Fibroblast of skin of scalp (primary cell): Measurements from ENCODE around the gene FAM193B.

ENCODE experiments used
- DNase-seq: peaks from one replicate; pipeline ENCODE4 v3.0.0-alpha.2; 2013

FAM193B gene

DNA sequence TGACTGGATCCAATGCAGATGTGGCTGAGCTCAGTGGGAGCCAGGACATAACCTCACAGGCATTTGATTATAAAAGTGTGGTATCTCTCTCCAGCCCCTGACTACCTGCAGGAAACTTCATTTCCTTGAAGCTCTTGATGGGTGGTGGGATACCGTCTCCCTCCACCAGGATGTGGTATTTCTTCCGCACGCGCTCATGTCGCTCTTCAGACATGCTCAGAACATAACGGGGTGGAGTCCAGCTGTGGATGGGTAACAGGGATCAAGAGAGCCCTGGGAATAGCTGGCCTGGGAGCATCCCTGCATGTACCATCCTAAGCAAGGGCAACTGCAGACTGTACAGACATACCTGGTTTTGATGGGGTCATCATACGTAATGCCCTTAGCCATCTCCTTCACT lies 38.8 kb downstream of the FAM193B start:
- DNase-seq: no peak

DNA sequence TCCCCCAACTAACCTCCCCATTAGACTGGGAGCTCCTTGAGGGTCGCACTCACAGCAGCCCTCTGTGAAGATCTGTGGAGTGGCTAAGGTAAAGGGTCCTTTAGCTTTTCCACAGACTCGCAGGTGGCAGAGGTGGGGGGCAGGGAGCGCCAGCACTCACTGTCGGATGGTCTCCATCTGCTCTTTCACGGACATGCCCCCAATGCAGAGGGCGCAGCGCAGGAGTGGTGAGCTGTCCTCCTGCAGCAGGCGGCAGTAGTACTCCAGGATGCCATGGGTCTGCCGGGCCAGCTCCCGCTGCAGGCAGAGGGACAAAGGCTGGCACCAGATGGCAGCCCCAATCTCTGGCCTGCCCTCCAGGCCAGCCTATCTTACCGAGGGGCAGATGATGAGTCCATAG lies 39.8 kb downstream of the FAM193B start:
- no peak for DNase-seq

DNA sequence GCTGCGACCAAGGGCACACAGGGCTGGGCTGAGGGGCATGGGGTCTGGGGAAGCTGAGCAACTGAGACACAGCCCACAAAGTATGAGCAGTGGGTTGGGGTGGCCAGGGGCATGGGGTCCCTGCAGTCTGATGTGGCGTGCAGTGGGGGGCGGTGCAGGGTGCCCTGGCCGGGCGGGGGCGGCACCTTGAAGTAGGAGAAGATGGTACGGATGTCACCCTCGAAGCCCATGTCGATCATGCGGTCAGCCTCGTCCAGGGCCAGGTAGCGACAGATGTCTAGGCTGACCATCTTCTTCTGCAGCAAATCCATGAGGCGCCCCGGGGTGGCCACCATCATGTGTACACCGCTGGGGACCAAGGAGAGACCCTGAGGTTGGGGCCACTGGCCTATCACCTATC lies 40.9 kb downstream of the FAM193B start:
- DNase-seq: no peak

DNA sequence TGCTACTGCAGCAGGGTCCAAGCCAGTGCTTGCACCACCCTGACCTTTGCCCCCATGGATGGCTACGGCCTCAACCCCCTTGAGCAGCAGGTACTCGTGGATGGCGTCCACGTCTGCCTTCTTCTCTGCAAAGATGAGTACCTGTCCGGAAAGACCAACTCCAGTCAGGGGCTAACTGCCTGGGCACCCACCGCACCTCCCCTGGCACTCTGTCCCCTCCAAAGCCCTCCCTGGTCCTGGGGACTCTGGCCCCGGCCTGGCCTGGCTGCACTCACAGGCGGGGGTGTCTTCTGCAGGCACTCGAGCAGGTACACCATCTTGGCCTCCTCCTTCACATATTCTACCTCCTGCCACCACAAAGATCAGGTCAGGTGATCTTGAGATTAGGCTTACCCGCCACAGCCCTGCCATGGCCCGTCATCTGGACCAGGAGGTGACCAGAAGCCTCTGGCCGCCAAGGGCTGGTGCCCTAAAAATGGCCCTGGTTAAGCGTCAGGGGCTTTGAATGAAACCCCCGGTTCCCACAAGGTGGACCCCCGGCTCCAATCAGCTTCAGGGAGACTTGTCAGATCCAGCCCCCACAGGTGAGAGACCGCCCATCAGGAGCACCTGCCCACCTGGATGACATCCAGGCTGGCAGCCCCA lies 41.5 kb downstream of the FAM193B start:
- no peak for DNase-seq

DNA sequence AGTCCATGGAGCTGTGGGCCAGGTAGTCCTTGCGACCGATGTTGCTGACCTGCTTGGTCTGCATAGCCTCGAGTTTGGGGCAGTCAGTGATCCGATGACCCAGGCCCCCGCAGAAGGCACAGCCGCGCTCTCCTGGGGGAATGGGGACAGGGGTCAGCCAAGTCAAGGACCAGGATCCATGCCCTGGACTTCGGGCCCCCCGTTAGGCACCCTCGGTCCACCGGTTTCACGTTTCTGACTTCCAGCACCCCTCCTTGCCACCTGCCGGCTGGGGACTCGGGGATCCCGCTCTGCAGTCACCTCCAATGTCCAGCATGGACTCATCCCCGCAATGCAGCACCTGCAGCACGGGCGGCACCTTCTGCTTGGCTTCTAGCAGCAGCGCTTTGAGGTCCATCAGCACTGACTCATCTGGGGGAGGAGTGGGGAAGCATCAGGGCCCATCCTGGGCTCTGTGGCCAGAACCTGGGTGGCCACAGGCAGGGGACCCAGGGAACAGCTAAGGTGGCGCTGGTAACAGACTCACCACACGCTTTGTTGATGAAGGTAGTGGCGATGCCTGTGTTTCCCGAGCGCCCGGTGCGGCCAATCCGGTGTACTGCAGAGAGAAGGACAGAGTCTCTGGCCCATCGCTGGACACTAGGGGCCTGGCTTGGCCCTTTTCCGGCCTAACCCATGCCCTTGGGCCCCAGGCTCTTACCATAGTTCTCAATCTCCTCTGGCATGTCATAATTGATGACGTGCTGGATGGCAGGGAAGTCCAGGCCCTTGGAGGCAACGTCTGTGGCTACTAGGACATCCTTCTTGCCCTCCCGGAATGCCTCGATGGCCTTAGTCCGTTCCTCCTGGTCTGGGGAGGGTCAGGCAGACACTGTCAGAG lies 42.3 kb downstream of the FAM193B start:
- DNase-seq: no peak

DNA sequence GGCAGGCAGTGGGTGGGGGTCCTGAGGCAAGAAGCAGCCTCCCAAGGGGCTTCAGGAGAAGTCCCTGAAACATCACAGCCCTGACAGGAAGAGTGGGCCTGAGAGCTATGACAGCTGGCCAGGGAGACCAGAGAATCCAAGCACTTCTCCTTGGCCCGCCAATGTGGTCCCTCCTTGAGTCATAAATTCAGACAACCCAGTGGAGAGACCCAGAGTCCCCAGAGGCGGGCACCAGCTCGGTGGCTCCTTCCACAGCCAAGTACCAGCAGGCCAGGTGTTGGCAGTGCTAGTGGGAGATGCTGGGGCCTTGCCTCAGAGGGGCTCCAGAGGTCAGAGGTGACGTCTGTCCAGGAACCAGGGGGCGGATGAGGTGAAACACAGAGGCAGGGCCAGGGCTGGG lies 43.2 kb downstream of the FAM193B start:
- DNase-seq: no peak

DNA sequence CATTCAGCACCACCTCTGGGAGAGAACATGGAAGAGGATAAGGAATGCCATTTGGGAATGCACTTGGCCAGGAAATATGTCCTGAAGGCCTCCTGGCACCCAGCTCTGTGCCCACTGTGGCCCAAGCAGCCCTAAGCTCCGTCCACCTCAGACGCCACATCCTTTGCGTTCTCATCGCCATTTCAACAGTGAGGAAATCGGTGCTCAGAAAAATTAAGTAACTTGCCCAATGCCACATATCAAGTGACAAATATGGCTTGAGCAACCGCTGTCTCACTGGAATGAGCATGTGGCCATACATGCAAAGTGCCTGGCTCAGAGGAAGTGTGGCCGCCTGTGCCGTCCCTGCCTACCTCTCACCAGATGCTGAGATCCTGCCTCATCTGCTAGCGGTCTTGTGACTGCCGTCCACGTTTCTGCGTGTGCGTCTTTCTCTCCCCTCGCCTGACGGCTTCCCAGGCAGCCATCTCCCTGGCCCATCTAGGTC lies 43.8 kb downstream of the FAM193B start:
- no peak for DNase-seq

DNA sequence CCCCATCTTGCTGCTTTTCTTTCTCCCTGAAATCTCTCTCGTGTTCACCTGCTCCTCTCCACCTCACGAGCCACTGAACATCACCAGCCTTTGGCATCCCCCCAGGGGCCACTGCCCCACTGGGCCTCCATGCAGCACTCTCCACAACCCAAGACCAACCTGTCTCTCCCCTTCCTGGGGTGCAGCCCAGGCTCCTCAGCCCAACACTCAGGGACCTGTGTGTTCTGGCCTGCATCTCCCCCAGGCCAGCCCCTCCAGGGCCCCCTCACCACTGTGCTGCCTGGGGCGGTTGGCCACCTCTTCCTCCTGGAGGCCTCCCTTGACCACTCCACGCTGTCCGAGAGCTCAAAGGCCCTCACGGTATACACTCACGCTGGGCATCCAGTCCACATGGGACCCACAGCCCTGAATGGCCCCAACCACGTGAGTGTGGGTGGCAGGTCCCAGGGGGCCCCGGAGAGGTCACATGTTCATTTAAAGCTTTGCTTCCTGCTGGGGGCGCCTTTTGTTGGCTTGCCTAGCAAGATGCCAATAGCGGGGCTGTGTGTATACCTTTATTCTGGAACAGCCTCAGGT lies 44.3 kb downstream of the FAM193B start:
- no peak for DNase-seq

DNA sequence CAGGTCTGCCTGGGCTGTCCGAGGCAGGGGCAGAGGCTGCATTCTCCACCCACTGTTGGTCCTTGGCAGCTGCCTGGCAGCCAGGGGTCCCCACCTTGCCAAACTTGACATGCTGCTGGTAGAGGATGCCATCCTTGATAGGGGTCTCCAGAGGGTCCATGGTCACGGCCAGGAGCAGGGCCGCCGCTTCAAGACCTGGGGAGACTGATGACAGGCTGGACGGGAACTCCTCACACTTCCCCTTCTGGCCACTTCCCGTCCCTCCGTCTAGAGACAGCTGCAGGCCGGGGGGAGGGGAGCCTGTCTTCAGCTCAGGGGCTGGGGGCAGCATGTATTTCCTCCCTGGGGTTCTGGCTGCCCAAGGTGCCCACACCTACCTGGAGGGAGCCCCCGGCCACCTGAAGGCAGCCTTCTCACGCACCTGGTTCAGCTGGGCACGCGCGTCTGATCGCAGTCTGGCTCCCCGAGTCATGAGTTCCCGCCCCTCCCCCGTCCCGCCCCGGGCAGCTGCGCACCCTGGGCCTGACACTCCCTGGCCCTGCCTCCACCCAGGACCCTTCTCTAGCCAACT lies 44.9 kb downstream of the FAM193B start, which contains the start of gene DOK3:
Gene DOK3, minus strand, starts transcription at position 446 of the 571 bp plus-strand sequence. Its CDS starts 286 bp downstream, at position 160.
- no peak for DNase-seq

DNA sequence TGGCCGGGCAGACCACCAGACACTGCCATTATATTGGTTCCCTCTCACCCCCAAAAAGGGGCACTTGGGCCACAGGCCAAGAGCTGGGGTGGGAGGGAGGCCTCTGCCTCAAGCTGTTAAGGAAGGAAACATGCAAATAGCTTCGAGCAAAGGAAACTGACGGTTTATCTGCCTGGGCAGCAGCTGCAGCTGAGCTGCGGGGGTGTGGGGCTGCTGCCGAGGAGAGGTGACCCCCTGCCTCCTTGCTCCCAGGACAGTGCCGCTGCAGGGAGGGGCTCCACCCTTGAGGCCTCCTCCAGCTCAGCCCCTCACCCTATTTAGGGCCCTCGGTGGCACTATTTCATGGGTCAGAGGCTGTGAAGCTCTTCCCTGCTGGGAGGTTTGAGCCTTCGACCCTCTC lies 45.5 kb downstream of the FAM193B start:
- no peak for DNase-seq

DNA sequence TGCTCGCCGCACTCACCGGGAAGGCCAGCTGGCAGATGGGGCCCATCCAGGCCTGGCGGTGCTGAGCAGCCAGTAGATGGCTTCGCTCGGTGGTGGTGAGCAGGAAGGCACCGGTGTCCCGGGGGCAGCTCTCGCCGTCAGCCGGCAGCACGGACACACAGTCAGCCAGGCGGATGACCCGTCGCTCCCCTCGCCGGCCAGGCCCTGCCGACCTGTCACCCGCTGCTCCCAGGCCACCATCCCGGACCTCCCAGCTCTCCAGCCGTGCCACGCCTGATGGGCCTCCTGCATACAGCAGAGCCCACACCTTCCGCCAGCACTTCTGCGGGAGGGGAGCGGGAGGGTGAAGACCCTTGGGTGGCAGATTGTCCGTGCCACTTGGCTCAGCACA lies 46.1 kb downstream of the FAM193B start:
- no peak for DNase-seq

DNA sequence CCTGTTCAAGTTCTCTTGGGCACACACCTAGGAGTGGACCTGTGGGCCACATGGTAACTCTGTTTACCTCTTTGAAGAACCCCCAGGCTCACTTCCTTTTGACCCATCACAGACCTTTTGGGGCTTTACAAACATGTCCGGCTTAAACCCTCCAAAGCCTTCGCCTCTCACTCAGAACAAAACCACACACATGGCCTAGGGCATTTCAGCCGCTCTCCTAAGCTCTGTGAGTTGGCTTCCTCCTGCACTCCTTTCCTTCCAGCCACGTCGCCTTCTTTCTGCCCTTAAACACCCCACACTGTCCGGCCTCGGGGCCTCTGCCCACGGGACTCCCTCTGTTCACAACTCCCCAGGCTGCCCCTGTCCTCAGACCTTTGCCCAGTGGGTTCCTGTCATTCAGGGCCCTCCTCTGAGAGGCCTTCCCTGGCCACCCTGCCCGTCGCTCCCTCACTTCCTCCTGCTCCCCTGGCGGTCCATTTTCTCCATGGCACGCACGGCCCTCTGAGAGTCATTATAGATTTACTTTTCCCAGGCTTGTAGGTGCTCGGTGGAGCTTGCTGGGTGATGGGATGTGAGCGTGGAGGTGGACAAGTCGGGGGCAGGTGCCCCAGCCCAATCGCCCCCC lies 46.7 kb downstream of the FAM193B start:
- DNase-seq: no peak

DNA sequence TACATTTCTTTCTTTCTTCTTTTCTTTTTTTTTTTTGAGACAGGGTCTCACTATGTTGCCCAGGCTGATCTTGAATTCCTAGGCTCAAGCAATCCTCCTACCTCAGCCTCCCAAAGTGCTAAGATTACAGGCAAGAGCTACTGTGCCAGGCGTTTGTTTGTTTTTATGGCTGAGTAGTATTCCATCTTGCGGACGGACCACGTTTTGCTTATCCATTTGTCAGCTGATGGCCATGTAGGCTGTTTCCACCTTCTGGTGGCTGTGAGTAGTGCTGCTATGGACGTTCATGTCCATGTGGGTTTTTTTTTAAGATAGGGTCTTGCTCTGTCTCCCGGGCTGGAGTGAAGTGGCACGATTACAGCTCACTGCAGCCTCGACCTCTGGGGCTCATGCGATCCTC lies 47.2 kb downstream of the FAM193B start:
- DNase-seq: no peak

DNA sequence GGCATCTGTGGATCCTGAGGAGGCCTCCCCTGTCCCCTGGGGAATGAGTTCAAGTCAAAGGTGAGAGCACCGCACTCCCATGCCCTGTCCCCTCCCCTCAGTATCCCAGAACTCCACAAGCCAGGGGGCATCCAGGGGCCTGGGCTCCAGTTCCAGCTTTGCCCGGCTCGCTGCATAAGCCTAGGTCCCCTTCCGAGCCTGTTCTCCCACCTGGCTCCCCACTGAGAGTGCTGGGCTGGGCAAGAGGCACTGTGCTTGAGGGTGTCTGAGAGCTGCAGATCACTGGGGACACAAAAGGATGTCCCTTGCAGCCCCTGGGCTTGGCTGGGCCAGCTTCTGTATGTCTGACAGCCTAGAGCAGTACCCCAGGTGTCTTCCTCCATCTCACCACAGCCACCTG lies 49.3 kb downstream of the FAM193B start:
- DNase-seq: no peak

DNA sequence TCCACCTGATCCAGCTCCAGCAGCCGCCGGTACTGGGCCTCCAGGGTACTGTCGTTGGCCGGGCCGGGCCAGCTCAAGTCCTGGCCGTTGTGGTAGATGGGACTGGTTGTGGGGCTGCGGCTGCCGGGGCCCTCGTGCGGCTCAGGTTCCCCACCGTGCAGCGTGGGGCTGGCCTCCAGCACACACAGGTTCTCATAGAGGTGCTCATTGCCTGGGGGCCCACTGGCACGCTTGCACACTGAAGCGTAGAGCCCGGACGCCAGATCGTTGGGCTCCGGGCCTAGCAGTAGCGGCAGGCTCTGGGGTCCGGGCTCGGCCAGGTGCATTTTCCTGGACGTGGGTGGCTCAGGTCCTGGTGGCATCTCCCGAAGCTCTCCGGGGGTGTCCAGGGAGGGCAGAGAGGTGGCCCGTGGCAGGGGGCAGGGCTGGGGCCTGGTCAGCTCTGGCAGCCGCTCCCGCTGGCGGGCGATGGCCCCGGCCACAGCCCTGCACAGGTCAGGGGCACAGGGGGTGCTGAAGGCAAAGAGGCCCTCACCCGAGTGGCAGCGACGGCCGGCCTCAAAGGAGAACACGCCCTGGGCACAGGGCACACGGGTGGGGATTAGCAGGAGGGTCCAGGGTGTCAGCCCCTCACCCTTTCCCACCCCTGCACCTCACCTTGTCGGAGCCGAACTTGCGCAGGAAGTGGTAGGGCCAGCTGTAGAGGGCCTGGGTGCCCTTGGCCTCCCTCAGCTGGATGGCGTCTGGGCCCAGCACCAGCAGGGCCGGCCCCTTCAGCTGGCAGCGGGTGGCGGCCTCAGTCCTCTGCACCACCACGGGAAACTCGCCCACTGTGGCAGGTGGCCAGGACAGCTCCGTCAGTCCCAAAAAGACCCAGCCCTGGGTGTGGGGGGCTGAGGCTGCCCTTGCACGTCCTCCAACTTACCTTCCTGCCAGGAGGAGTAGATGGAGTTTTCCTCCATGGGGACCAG lies 50.0 kb downstream of the FAM193B start:
- DNase-seq: no peak

DNA sequence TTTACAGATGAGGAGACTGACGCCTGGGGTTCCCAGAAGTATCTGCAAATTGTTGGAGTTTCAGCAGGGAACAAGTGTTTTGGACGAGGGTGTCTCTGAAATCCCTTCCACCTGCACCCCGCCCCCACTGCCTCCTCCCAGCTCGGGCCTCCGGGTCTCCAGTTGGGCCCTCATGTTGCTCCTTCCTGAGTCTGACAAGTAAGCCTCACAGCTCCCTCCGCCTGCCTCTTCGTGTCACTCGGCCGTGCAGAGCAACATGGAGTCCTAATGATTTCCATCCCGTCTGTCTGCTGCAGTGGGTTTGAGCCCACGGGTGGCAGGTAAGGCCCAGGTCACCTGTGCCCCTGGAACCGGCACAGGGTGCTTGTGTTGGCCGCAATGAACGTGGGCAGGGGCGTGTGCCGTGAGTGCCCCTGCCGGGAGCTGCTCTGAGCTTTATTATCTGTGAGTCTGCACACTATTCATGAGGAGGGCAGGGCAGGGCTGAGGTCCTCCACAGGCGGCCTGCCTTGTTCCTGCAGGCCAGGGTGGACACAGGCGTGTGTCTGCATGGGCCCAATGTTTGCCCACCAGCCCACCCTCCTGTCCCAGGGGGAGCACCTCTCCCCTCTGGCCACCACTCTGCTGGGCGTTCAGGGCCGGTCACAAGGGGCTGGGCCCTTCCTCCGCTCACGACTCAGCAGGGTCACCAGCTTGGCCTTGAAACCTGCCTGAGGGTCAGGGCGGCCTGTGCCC lies 50.8 kb downstream of the FAM193B start:
- DNase-seq: no peak

DNA sequence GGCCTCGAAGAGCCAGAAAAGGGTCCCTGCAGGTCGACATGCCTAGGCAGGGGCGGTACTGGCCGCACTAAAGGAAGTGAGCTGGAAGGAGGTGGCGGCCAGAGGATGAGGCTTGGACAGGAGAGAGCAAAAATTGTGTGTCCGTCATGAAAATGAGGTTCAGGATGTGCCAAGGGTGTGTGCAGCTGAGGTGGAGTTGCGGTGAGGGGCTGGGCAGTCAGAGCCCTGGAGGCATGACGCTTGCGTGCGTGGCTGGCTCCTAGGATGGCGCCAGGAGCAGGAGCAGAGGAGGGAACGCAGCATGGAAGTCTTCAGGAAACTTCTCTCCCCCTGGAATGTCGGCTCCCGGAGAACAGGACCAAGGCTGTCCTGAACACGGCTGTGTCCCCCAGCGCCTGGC lies 51.5 kb downstream of the FAM193B start:
- DNase-seq: no peak

DNA sequence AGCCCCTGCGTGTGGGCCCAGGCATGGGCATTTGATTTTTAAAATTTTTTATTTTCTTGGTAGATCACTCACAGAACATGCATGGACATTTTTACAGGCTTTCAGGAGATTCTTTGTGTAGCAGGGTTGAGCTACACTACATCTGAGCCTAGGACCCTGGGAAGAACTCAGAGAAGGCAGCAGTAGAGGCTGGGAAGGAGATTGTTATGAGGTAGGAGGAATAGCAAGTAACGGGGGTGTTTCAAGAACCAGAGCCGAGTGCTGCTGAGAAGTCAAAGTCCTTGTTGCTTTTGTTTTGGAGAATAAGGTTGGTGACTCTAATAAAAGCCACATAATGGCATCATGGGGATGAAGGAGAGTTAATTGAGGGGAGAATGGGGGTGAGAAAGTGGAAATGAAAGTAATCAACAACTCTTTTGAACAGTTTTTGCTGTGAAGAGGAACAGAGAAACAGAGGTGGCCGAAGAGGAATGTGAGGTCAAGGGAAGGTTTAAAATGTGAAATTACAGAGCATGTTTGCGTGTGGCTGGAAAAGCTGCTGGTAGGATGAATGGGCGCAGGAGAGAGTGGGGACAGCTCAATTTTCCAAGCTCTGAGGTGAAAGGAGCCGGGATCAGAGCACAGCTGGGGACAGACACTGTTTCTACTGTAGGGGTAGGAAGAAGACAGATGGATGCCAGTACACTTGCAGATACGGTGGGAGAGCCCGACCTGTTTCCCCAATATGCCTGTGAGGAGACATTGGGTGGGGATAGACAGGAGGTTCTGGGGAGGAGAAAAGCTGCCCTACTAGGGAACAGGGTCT lies 52.3 kb downstream of the FAM193B start:
- DNase-seq: no peak

DNA sequence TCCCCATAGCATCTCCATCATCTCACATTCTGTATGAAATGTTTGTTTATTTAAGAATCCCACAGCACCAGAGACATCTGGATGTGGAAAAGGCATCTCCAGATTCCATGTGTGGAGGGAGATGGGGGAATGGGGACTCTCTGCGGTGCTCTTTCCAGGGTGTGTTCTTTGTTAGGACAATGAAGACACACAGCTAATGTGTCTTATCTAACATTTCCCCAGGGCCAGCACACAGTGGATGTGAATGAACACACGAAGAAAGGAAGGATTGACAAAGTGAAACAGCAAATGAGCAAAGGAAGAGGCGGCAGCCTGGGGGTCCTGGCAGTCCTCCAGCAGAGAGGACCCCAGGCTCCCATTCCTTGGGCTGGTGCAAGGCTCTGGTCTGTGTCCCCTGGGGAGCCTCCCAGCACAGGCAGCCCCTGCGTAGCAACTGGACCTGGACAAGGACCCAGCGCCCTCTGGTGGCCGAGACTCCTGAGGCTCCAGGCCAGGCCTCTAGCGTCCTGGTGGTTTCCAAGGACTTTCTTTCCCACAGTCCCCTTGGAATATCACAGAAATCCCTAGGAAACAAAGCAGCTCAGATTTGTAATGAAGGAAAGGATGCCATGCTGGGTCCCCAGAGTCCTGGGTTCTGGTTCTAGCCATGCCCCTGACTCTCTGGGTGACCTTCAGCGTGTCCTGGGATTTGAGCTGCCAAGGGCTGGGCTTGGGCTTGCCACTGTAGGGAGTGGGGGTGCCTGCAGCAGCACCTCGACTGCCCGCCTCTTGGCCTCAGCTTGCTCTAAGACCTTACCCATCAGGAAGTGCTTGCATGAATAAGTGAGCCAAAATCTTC lies 53.5 kb downstream of the FAM193B start:
- DNase-seq: peak; percentile 88
